HepG2 (cell line): ENCODE measurements around the gene TRPM1. TPM values are rescaled to one million over a fixed set of nuclear protein-coding genes. Genes with fewer than 3 reads are reported as not detected.

Source experiments
- ATF1 ChIP-seq: IDR thresholded peaks from 2 replicates; pipeline ENCODE4 v1.6.1; 2016; ENCODE audit warnings: mild to moderate bottlenecking, control low read depth
- HMG20A ChIP-seq: IDR thresholded peaks from 2 replicates; pipeline ENCODE4 v1.6.1; 2016; ENCODE audit warnings: borderline replicate concordance
- HMGA1 ChIP-seq: sonication (generic); formaldehyde crosslinking; conservative IDR thresholded peaks from 2 replicates; pipeline ENCODE4 v1.4.0; 2020; ENCODE audit warnings: missing genetic modification reagents
- MED8 ChIP-seq: sonication (generic); formaldehyde crosslinking; IDR thresholded peaks from 2 replicates; pipeline ENCODE4 v1.8.1; 2023; ENCODE audit warnings: mild to moderate bottlenecking, missing genetic modification reagents; ENCODE audit not compliant: insufficient replicate concordance
- NFKB2 ChIP-seq: sonication (generic); formaldehyde crosslinking; IDR thresholded peaks from 2 replicates; pipeline ENCODE4 v1.4.0; 2020; ENCODE audit warnings: missing genetic modification reagents, borderline replicate concordance
- NFYC ChIP-seq: IDR thresholded peaks from 2 replicates; pipeline ENCODE4 v1.6.1; 2016; ENCODE audit warnings: missing genetic modification reagents, missing compliant biosample characterization
- PCBP1 ChIP-seq: fragments of 200-400 bp; formaldehyde crosslinking; IDR thresholded peaks from 2 replicates; pipeline ENCODE4 v1.6.1; 2017; ENCODE audit warnings: mild to moderate bottlenecking, low read depth, low read length, borderline replicate concordance
- POLR2AphosphoS2 ChIP-seq: IDR thresholded peaks from 2 replicates; pipeline ENCODE4 v1.6.1; 2011; ENCODE audit warnings: low read depth, low read length, improper control_type of control experiment
- RXRA ChIP-seq: sonication (generic); formaldehyde crosslinking; IDR thresholded peaks from 2 replicates; pipeline ENCODE4 v1.5.1; 2020; ENCODE audit warnings: missing genetic modification reagents
- ZFP82 ChIP-seq: sonication (generic); formaldehyde crosslinking; IDR thresholded peaks from 2 replicates; pipeline ENCODE4 v1.5.1; 2020; ENCODE audit warnings: mild to moderate bottlenecking, missing genetic modification reagents, borderline replicate concordance
- ZFX ChIP-seq: sonication (generic); formaldehyde crosslinking; IDR thresholded peaks from 2 replicates; pipeline ENCODE4 v1.4.0; 2020; ENCODE audit warnings: mild to moderate bottlenecking, low read depth, missing genetic modification reagents, moderate library complexity
- ZFY ChIP-seq: sonication (generic); formaldehyde crosslinking; IDR thresholded peaks from 2 replicates; pipeline ENCODE4 v1.4.0; 2020; ENCODE audit warnings: missing genetic modification reagents
- ZIK1 ChIP-seq: sonication (generic); formaldehyde crosslinking; IDR thresholded peaks from 2 replicates; pipeline ENCODE4 v1.5.0; 2020; ENCODE audit warnings: mild to moderate bottlenecking, low read depth, missing genetic modification reagents, borderline replicate concordance
- ZKSCAN8 ChIP-seq: IDR thresholded peaks from 2 replicates; pipeline ENCODE4 v1.6.1; 2016; ENCODE audit warnings: borderline replicate concordance, missing genetic modification reagents, missing compliant biosample characterization
- ZNF441 ChIP-seq: sonication (generic); formaldehyde crosslinking; IDR thresholded peaks from 2 replicates; pipeline ENCODE4 v1.7.0; 2021; ENCODE audit warnings: missing genetic modification reagents, borderline replicate concordance
- ZNF567 ChIP-seq: sonication (generic); formaldehyde crosslinking; IDR thresholded peaks from 2 replicates; pipeline ENCODE4 v1.8.1; 2023; ENCODE audit warnings: mild to moderate bottlenecking, missing genetic modification reagents, borderline replicate concordance
- ZNF83 ChIP-seq: sonication (generic); formaldehyde crosslinking; IDR thresholded peaks from 2 replicates; pipeline ENCODE4 v1.4.0; 2020; ENCODE audit warnings: missing genetic modification reagents, mild to moderate bottlenecking, borderline replicate concordance
- polyA plus RNA-seq, 8 experiments: library from polyadenylated mRNA; depleted of rRNA in 3 of 8; stranded (reverse) in 7 of 8; unstranded in 1 of 8; fragments of >200 nt; fragmentation: Illumina TruSeq in 4 of 8; extraction: Trizol in 4 of 8; gene quantifications; 2 replicates each; pipeline versions ENCODE4 v1.2.1 to v1.2.3, GENCODE V29; 2011 to 2016; ENCODE audit warnings: low read depth in 4 of 8, missing spikeins in 1 of 8, mixed read lengths in 1 of 8; ENCODE audit not compliant: insufficient read depth in 1 of 8
- total RNA-seq, 5 experiments: library from RNA; depleted of rRNA; stranded (reverse); fragments of >200 nt; fragmentation: Illumina TruSeq; extraction: Trizol; gene quantifications; 2 replicates each; pipeline ENCODE4 v1.2.3, GENCODE V29; 2016; ENCODE audit warnings: low read depth in 1 of 5
- TF ChIP-seq, protein P1 (sequence below): sonication (generic); formaldehyde crosslinking; IDR thresholded peaks from 2 replicates; pipeline ENCODE4 v1.5.0; 2020; ENCODE audit warnings: missing genetic modification reagents
- TF ChIP-seq, protein P2 (sequence below): sonication (generic); formaldehyde crosslinking; IDR thresholded peaks from 2 replicates; pipeline ENCODE4 v1.5.0; 2020; ENCODE audit warnings: missing genetic modification reagents
- TF ChIP-seq, protein P3 (sequence below): sonication (generic); formaldehyde crosslinking; IDR thresholded peaks from 2 replicates; pipeline ENCODE4 v1.4.0; 2020; ENCODE audit warnings: mild to moderate bottlenecking, low read depth, missing genetic modification reagents
- TF ChIP-seq, protein P4 (sequence below): sonication (generic); formaldehyde crosslinking; IDR thresholded peaks from 2 replicates; pipeline ENCODE4 v1.5.0; 2020; ENCODE audit warnings: mild to moderate bottlenecking, missing genetic modification reagents, borderline replicate concordance

Gene TRPM1
- total and polyA plus RNA-seq, 2 of the 13 experiments (the other 11 are each of a cell fraction or from before 2014, with no cell fraction given), result not detected

DNA sequence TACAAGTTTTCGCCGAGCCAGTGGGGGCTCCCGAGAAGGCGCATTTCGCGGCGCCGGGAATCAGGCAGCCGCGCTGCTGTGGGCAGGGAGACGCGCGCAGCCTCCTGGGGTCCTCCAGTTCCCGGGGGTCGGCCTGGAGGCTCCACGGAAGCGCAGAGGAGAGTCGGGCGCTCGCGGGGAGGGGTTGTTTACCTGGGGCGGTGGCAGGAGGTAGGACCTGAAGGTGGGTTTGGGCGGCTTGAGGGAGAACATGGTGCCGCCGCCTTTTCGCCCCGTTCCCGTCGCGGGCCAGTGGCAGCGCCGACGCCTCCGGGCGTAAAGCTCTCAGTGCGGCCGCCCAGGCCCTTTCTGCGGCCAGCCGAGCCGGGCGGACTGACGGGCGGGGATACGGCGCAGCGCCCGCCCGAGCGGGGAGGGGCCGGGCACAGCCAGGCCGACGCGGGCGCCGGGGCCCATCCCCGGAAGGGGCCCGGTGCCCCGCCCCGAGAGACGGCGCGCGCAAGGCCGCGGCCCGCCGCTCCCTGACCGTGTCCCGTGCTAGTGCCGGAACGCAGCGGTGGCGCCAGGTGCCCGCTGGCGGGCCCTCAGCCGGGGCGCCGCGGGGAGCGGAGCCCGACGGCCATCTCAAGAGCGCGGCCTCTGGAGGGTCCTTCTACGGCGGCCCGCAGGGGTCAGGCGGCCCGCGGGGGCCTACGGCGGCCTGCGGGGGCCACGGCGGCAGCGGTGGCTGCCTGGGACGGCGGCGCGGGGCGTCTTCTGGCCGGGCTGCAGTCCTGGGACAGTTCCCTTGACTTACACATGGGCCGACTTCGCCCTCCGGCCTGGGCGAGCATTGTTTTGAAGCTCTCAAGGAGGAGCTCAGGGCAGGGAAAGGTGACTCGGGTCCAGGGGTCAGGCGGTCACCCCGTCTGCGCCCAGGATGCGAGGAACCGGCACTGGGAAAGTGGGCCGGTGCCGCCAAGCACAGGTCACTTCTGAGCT lies 110.0 kb downstream of the TRPM1 start, which contains the start of gene MTMR10 (continued):
- TF ChIP-seq, protein P1, sequence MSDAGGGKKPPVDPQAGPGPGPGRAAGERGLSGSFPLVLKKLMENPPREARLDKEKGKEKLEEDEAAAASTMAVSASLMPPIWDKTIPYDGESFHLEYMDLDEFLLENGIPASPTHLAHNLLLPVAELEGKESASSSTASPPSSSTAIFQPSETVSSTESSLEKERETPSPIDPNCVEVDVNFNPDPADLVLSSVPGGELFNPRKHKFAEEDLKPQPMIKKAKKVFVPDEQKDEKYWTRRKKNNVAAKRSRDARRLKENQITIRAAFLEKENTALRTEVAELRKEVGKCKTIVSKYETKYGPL (CRISPR knock-in tag), result no peak; the same call in 1 of the 2 replicates
- TF ChIP-seq ZFP82, result peak; percentile 74; the same call in 1 of the 2 replicates
- peak; percentile 98 for TF ChIP-seq ZFY
- peak; percentile 62; the same call in 1 of the 2 replicates for TF ChIP-seq ZIK1
- 0 out of 2 replicates have a peak, but pooled peaks have one; percentile 15 for TF ChIP-seq HMG20A
- no peak for TF ChIP-seq RXRA (CRISPR knock-in tag)
- no peak for TF ChIP-seq PCBP1
- peak; percentile 93 for TF ChIP-seq ZFX (CRISPR knock-in tag)
- TF ChIP-seq, protein P2, sequence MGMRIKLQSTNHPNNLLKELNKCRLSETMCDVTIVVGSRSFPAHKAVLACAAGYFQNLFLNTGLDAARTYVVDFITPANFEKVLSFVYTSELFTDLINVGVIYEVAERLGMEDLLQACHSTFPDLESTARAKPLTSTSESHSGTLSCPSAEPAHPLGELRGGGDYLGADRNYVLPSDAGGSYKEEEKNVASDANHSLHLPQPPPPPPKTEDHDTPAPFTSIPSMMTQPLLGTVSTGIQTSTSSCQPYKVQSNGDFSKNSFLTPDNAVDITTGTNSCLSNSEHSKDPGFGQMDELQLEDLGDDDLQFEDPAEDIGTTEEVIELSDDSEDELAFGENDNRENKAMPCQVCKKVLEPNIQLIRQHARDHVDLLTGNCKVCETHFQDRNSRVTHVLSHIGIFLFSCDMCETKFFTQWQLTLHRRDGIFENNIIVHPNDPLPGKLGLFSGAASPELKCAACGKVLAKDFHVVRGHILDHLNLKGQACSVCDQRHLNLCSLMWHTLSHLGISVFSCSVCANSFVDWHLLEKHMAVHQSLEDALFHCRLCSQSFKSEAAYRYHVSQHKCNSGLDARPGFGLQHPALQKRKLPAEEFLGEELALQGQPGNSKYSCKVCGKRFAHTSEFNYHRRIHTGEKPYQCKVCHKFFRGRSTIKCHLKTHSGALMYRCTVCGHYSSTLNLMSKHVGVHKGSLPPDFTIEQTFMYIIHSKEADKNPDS (CRISPR knock-in tag), result no peak
- TF ChIP-seq, protein P3, sequence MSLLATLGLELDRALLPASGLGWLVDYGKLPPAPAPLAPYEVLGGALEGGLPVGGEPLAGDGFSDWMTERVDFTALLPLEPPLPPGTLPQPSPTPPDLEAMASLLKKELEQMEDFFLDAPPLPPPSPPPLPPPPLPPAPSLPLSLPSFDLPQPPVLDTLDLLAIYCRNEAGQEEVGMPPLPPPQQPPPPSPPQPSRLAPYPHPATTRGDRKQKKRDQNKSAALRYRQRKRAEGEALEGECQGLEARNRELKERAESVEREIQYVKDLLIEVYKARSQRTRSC, result no peak
- 0 out of 2 replicates have a peak, but pooled peaks have one; percentile 9 for TF ChIP-seq NFYC (CRISPR knock-in tag)
- TF ChIP-seq ATF1 (CRISPR knock-in tag), result no peak
- peak; percentile 46; the same call in 1 of the 2 replicates for TF ChIP-seq NFKB2 (CRISPR knock-in tag)
- TF ChIP-seq POLR2AphosphoS2, result no peak
- TF ChIP-seq HMGA1 (CRISPR knock-in tag), result no peak
- TF ChIP-seq ZNF83 (CRISPR knock-in tag), result 0 out of 2 replicates have a peak, but pooled peaks have one; percentile 72
- TF ChIP-seq MED8, result peak; percentile 21
- no peak for TF ChIP-seq ZKSCAN8 (CRISPR knock-in tag)
- TF ChIP-seq, protein P4, sequence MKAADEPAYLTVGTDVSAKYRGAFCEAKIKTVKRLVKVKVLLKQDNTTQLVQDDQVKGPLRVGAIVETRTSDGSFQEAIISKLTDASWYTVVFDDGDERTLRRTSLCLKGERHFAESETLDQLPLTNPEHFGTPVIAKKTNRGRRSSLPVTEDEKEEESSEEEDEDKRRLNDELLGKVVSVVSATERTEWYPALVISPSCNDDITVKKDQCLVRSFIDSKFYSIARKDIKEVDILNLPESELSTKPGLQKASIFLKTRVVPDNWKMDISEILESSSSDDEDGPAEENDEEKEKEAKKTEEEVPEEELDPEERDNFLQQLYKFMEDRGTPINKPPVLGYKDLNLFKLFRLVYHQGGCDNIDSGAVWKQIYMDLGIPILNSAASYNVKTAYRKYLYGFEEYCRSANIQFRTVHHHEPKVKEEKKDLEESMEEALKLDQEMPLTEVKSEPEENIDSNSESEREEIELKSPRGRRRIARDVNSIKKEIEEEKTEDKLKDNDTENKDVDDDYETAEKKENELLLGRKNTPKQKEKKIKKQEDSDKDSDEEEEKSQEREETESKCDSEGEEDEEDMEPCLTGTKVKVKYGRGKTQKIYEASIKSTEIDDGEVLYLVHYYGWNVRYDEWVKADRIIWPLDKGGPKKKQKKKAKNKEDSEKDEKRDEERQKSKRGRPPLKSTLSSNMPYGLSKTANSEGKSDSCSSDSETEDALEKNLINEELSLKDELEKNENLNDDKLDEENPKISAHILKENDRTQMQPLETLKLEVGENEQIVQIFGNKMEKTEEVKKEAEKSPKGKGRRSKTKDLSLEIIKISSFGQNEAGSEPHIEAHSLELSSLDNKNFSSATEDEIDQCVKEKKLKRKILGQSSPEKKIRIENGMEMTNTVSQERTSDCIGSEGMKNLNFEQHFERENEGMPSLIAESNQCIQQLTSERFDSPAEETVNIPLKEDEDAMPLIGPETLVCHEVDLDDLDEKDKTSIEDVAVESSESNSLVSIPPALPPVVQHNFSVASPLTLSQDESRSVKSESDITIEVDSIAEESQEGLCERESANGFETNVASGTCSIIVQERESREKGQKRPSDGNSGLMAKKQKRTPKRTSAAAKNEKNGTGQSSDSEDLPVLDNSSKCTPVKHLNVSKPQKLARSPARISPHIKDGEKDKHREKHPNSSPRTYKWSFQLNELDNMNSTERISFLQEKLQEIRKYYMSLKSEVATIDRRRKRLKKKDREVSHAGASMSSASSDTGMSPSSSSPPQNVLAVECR (CRISPR knock-in tag), result peak; percentile 83
- TF ChIP-seq ZNF567 (CRISPR knock-in tag), result 0 out of 2 replicates have a peak, but pooled peaks have one; percentile 17
- TF ChIP-seq ZNF441, result 0 out of 2 replicates have a peak, but pooled peaks have one; percentile 12
